ENCODE data around the gene ZEB2.

Gene ZEB2

GRCh38 chr2:144341538-144341937 is 178.4 kb downstream of the ZEB2 start:
- DNase-seq: no peak

GRCh38 chr2:144339048-144339447 is 180.9 kb downstream of the ZEB2 start:
- no peak for DNase-seq

- DNase-seq: no peak
These were observed 185.4 kb downstream of the ZEB2 start for GRCh38 chr2:144334551-144334950.
